Dedifferentiated amniotic fluid mesenchymal stem cell (primary cell): ENCODE data around the gene CELA3B.
"Not testable (repeated sequence)": the region's sequence is repeated elsewhere in the genome, so short reads cannot be mapped to it uniquely, and the experiment has no call there.

Experiments used
- DNase-seq: peaks from one replicate; pipeline ENCODE4 v3.0.0-alpha.2; 2016; ENCODE audit errors: extremely low spot score

The CELA3B gene, protein sequence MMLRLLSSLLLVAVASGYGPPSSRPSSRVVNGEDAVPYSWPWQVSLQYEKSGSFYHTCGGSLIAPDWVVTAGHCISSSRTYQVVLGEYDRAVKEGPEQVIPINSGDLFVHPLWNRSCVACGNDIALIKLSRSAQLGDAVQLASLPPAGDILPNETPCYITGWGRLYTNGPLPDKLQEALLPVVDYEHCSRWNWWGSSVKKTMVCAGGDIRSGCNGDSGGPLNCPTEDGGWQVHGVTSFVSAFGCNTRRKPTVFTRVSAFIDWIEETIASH

DNA sequence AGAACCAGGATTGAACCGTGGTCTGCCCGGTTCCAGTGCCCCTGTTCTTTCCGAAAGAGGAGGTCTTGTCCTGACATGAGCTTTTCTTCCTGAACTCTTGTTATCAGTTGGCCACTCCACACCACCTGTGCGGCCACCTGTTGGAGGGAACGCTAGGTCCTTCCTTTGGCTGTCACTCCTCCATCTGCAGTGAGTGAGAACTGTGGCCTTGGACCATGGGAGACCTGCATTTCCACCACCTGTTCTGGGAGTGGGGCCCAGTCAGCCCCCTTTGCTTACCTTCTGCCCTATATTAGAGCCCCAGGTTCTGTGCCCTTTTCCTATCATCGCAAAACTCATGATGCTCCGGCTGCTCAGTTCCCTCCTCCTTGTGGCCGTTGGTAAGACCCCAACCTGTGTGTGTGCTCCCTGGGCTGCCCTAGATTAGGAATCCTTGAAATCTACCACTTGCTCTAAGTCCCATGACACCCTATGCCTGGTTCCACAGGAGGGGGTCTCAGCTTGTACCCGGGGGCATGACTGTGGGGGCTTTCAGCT, at the start of gene CELA3B:
CELA3B (plus strand) TSS at position 320 of the 537 bp plus-strand sequence; CDS start at position 338, 18 bp downstream.
- not testable (repeated sequence) for DNase-seq

DNA sequence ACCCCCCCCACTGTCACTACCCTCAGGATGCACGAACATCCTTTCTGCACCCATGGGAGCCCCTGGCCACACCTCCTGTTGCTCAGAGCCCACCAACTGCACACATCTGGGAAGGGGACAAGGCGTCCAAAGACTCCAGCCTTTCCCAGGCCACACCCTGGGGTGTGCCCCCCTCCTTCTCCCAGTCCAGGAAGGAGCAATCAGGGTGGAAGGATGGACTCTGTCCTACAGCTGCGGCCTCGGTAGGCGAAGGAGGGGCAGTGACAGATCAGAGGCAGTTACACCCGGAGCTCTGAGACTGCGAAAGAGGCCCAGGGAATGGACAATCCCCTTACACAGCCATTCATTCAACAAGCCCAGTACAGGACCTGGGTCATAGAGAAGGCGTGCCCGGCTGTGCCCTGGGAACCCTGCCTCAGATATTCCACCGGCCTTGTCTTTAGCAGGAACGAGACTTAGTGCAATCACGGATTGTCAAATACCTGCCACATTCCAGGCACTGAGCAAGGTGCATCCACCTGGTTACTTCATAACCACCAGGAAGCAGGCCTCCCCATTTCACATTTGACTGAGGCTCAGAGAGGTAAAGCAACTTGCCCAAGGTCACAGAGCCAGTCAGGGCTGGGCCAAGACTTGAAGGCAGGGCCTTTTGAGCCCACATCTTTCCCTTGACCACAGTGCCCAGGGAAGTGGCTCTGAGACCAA, 49.1 kb upstream of the CELA3B start:
- DNase-seq, result no peak

DNA sequence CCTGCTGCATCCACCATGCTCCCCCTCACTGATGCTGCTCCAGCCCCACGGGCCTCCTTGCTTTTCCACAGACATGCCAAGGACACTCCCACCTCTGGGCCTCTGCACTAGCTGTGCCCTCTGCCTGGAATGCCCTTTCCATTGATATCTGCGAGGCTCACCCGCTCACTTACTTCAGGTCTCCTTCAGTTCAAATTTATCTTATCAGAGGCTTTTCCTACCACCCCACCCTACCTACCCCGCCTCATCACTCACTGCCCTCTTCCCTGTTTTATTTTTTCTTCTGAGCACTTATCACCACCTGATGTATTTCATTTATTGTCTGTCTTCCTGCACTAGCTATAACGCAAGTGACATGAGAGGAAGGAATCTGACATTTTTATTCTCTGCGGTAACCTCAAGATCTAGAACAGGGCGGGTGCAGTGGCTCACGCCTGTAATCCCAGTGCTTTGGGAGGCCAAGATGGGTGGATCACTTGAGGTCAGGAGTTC, 46.7 kb upstream of the CELA3B start:
- DNase-seq, result no peak

DNA sequence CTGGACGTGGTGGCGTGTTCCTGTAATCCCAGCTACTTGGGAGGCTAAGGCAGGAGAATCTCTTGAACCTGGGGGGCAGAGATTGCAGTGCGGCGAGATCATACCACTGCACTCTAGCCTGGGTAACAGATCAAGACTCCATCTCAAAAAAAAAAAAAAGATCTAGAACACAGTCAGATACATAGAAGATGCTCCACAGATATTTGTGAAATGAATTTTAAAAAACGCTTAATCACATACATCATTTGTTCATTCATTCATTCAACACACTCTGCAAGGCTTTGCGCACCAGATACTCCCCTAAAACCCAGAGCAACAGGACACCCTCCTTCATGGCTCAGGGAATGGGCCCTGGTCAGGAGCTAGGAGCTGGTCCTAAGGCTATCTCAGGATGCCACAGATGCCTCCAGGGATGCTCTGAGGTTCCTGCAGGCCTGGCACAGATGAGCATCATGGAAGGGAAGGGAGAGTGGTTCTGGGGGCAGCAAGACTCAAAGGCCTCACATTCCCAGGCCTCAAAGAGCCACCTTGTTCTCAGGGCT, 46.1 kb upstream of the CELA3B start:
- DNase-seq, result no peak

DNA sequence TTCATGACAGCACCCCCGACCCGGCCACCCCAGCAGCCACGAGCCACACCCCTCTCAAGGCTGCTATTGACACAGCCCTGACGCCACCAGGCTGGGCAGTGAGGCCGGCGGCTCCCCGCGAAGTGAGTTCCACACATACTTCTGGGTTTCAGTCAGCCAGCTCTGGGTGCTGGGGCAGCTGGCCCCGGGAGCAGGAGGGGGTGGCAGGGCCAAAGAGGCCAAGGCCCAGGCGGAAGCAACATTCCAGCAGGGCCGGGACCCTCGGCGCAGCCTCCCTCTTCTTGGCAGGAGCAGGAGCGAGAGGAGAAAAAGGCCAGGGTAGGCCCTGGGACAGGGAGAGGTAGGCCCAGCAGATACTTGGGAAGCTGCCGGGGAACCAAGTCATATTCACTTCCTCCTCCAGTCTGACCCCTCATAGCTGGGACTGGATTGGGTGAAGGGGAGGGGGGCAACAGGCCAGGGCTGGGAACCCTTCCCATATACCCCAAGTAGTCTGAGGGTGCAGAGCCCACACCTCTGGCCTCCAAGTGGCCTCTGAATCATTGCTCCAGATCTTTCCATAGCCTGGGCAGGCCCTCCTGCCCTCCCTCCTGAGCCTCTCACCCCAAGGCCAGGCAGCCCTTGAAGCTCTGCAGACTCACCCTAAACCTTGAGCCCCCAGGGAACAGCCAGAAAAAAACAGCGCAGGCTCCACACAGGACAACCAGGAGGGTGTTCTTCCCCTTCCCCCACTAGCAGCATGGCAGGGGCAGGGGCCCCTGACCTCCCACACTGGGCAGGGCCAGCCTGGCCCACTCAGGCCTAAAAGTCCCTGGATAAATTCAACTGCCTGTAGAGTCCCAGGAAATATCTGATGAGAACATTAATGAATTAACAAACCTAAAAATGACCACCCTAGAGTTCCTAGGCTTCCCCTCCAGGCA, 45.4 kb upstream of the CELA3B start:
- DNase-seq, result peak; percentile 71

DNA sequence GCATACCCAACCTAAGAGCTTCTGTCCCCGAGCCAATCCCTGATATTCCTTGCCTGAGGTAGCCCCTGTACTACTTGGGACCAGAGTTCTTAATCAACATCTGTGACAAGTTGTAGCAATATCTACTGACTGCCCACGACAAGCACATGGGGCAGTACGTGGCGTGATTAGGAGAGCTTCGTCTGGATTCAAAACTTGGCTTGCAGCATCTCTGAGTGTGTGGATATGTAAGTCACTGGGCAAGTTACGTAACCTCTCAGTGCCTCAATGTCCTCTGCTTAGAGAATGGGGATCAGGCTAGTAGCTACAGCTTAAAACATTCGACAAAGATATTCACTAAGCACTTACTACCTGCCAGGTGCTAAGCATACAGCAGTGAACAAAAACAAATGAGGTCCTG, 44.7 kb upstream of the CELA3B start:
- no peak for DNase-seq

DNA sequence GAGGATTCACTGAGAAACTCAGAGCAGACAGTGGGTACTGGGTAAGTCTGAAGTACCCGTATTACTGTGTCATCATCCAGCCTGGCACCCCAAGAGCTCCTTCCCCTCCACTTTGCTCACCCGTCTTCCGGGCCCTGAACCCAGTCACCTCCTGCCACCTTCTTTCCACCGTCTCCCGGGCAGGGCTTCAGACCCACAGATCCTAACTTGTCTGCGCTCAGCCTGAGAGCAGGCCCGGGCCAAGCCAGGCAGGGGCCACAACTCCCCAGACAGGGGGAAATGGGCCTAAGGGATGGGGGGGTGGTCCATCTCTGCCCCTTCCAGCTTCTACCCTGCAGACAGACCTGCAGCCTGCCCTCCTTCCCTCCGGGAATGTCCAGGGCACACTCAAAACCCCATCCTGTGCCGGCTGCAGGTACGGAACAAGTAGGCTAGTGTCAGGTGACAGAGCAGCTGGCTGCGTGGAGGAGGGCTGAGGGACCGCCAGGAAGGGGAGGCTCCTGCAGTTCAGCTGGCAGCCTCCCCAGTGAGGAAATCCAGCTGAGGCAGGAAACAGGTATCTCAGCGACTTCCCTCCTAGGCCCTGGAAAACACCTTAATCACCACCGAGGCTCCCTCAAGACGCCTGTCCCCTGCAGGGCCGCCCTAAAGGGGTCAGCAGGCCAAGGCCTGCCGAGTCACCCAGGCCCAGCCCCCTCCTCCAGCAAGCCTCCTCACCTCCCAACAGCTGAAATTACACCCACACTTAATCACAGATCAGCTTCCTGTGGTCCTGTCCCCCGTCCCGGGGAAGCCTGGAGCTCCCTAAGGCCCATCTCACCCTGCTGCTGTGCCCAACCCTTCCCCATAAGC, 43.2 kb upstream of the CELA3B start:
- no peak for DNase-seq

DNA sequence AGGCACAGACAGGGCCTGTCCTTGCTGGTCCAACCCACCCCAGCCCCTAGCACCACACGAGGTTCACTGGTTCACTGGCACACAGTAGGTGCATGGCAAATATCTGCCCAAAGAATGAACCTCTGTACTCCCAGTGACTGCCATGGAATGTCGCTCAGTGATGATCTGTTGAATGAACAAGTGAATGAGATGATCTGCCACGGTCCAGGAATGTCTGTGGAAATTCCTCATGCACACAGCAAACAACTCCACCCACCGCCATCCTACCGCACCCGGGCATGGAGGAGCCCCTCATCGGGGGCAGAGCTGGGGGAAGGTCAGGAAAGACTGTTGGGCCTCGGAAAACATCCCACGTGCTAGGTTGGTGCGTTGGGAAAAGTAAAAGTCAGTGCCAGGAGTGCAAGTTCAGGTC, 41.4 kb upstream of the CELA3B start:
- peak; percentile 50 for DNase-seq

DNA sequence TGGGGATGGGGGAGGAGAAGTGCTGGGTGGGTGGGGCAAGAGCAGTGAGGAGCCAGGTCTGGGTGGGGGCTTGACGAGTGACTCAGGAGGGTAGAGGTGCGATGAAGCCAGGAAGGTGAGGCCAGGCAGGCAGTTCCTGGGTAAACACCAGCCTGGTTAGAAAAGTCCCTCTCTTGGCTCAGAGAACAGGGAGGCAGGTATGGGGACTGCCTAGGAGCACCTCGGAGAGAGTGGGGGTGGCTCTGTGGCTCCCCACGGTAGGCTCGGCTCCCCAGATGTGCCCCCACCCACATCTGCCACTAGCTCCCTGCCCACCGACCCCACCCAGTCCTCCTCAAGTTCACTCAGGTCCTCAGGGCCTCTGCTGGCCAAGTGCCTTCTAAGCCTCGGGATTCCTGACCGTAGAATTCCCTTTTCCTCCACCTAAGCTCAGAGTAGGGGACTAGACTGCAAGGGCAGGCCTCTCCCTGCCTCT, 40.9 kb upstream of the CELA3B start:
- DNase-seq, result no peak

DNA sequence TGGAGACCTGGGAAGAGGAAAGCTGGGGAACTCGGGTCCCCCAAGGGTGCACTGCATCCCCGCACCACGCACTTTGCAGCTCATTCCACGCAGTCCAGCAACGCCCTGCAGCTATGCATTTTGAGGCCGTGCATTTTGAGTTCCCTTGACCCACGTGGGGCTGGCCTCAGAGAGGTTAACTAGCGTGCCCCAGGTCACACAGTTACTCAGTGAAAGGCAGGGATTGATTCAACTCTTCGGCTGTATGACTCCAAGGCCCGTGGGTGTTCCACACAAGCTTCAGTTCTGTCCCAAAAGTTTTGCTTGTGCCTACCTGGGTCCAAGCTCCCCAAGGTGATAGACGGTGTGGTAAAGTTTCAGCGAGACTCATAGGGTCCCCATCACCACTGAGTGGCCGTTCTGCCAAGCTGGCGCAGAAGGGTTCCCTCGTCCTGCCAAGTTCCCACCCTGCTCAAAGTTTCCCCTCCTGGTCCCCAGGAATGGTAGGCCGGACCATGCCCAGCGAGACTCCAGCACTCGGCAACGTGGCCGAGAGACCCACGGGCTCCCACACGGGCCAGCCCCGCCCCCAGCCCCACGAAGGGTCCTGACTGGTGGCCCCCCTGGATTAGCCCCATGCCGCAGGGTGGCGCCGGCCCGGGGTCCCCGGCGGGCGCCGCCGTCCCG, 40.3 kb upstream of the CELA3B start:
- DNase-seq, result no peak

DNA sequence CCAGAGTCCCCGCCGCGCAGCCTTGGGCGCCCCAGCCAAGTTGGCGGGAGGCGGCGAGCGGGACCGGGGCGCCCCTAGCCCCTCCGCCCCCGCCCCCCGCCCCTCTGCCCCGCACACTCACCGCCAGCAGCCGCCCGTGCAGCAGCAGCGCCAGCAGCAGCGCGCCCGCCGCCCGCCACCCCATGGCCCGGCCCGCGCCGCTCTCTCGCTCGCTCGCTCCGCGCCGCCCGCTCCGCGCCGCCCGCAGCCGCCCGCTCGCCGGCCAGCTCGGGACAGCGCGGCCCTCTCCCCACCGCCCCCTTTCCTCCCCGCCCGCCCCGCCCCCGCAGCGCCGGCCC, 39.8 kb upstream of the CELA3B start, which contains the start of gene HSPG2:
HSPG2 (minus strand) TSS at position 277 of the 338 bp plus-strand sequence; CDS start at position 184, 93 bp downstream.
- DNase-seq, result no peak

DNA sequence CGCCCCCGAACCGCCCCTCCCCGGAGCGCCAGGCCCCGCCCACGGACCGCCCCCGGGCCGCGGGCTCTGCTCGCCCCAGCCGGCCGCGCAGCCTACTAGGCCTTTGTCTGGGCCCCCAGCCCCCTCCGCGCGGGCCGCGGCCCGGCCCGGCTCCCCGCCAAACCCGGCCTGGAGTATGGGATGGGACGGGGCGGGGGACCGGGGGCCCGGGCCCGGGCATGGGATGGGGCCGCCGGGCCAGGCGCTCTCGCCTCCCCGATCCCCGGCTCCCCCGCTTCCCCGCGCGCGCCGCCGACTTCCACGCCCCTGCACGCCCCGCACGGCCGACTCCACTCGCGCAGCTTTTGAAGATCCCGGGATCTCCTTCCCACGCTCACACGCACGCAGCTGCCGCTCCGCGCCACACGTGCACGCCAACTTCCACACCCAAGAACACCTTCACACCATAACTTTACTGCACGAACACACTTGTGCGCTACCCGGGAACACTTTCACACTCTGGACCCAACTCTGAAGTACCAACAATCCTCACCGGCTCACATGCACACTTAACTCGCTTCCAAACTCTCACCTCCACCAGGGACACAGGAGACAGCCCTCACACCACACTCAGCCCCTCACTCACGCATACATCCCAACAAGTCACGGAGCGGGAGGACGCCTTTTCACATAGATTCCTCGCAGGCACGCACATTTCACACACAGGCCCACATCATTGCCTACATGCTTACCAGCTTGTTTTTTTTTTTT, 39.3 kb upstream of the CELA3B start:
- DNase-seq, result peak; percentile 51

DNA sequence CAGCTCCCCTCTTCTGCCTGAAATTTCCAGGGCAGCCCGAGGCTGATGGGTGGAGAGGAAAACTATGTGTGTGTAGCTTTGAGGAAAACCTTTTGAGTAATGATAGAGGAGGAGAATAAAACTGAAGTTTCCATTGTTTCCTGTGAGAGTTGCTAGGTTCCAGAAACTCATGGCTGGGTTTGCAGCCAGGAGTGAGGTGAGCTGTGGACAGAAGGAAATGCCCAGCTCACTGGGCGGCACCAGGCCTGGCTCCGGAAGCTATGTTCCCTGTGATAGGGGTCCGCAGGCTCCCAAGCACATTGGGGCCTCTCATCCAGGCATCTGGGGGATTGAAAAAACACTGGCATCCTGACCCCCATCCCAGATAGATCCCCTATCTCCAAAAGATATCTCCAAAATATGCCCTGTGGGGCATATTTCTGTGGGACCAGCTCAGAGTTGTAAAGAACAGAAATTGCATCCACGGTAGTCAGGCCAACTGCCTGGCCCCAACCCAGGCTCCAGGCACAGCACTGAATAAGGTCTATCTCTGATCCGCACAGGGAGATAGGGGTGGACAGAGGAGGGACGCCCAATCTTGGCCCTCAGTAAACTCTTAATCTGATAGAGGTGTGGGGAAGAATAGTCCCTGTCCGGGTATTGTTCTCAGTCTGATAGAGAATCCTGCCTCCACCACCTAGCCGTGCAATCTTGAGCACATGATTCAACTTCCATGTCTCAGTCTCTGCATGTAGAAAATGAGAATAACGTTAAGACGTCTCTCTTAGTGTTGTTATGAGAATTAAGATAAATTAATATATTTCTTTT, 37.9 kb upstream of the CELA3B start:
- no peak for DNase-seq

DNA sequence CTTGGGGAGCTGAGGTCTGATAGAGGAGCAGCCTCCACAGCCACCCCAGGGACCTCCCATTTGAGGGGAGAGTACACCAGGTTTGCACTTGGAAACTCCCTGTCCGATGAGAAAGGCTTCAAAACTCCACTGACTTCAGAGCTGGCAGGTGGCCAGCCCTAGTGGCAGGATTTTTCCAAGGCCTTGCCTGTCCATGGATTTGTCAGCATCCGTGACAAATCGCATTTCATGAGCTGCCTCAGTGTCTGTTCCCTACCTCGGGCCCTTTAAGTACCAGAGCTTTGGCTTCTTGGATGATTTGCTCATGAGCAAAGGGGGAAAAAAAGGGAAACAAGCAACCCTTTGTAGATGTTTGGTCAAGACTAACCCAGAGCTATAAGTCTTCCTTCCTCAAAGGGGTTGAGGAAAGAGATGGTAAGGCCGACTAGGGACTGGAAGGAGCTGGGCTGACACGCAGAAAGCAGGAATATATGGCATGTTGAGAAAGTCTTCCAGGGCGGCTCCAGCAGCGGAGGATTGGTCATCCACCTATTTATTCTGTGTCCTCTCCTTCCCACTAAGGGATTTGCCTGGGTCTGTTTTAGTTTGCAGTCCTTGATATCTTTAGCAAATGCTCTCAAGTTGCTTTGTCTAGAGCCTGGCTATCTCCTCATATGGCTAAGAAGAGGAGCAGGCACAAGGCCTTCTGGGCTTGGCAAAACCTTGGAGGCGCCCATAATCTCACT, 37.0 kb upstream of the CELA3B start:
- peak; percentile 97 for DNase-seq

DNA sequence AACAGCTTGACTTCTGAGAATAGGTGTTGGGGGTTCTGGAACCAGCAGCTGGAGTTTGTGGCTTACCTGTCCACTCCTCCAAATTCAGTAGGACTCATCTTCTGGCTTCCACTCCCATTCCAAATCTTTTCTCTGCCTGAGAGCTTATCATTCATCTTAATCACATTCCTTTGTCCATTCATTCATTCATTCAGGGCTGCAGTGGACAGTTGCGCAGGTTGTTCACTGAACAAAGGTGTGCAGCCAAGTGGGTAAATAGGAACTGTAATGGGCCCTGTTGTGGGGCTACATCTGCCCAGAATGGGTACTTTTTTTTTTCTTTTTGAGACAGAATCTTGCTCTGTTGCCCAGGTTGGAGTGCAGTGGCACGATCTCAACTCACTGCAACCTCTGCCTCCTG, 36.3 kb upstream of the CELA3B start:
- DNase-seq, result no peak

DNA sequence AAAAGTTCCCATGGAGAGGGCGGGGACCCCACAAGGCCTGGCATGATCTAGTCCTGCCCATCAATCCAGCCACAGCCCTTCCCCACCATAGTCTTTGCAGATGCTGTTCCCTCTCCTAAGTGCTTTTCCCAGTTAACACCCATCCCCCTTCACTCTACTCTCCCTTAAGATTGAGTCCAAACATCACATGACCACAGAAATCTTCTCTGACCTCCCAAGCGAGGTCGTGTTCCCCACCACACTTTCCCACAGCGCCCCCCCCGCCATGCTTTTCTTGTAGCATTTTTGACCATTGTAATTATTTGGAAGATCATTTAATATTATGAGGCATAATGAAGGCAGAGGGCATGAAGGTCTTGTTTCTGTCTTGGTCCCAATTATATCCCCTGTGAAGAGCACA, 35.5 kb upstream of the CELA3B start:
- no peak for DNase-seq

DNA sequence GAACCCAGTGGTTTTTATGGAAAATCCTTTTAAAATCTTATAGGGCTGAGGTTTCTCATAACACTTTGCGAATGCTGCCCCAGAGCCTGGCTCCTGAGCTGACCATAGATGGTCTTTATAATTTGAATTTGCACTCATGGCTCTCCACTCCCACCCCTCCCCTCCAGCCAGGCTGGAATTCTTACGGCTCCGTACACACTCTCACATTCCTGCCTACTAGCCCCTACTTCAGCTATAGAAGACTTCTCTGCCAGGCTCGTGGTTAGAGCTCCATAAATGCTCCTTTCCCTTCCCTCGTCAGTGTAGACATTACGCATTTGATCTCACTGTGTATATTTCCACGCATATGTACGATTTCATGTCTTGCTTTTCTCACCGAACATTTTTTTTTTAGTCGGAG, 34.4 kb upstream of the CELA3B start:
- no peak for DNase-seq
